GM18502 (cell line): ENCODE measurements around the gene OR5D16.
"Not testable (repeated sequence)": the region's sequence is repeated elsewhere in the genome, so short reads cannot be mapped to it uniquely, and the experiment has no call there.

ENCODE experiments used
- ATAC-seq: cut with Tn5 transposase; IDR thresholded peaks from one replicate; pipeline ENCODE4 v1.9.1; 2021; ENCODE audit warnings: mild to moderate bottlenecking; ENCODE audit not compliant: unreplicated experiment, poor library complexity

The OR5D16 gene

DNA sequence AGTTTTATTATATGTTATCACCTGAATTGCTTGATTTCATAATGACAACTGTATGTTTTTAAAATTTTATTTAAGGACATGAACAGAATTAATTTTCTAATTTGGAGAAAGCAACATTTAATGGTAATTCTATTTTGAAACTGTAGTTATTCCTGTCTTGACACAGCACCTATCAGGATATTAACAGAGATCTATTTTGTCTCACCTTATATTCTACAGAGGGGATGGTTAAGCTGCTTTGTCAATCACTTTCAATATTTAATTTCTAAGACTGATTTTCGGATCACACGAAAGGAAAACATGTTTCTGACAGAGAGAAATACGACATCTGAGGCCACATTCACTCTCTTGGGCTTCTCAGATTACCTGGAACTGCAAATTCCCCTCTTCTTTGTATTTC lies at the start of gene OR5D16:
Gene OR5D16, plus strand, starts transcription at position 301 of the 400 bp plus-strand sequence. Its CDS starts 0 bp downstream, at position 301.
- no peak for ATAC-seq

DNA sequence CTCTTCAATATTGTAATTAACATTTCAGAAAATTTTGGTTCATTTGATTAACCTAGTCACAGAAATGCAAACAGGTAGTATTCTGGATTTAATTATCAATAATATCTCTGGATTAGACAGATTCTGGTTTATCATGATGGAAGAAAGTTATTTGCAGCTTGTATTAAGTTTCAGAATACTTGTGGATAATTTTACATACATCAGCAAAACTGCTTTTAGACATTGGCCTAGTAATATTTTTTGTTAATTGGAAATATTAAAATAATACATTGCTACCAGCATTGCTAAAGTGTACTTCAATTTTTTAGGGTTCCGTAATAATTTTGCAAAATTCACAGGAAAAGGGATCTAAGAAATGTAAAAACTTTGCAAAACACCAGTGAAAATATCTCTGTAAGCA lies 46.9 kb upstream of the OR5D16 start:
- ATAC-seq = no peak

DNA sequence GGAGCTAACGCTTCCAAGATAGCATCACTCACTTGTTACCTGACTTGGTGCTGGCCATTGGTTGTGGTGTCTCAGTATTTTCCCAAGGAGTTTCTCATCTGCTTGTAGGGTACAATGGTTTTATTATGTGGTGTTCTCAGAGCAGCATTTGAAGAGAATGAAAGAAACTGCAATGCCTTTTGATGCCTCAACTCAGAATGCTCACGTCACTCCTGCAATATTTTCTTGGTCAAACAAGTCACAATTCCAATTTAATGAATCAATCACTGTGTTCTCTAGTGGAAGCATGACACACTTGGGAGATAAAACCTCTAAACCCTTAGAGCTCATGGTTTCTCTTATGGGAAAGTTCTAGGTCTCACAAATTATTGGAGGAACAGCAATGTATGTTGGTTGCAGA lies 45.2 kb upstream of the OR5D16 start:
- no peak for ATAC-seq

DNA sequence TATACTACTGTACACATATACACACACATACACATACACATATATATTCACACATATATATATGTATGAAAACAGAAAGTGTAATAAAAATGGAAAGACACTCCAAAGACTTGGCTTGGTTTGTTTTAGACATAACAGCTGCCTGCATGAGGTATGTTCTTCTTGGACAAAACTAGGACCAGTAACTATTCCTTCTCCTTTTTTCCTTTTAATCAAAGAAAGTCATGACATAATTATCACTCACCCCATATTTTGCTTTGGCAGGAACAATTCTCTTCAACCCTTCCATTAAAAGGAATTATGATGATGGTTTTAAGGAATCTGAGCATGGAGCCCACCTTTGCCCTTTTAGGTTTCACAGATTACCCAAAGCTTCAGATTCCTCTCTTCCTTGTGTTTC lies 43.3 kb upstream of the OR5D16 start, which contains the start of gene OR5D14:
Gene OR5D14, plus strand, starts transcription at position 301 of the 400 bp plus-strand sequence. Its CDS starts 0 bp downstream, at position 301.
- ATAC-seq = no peak

DNA sequence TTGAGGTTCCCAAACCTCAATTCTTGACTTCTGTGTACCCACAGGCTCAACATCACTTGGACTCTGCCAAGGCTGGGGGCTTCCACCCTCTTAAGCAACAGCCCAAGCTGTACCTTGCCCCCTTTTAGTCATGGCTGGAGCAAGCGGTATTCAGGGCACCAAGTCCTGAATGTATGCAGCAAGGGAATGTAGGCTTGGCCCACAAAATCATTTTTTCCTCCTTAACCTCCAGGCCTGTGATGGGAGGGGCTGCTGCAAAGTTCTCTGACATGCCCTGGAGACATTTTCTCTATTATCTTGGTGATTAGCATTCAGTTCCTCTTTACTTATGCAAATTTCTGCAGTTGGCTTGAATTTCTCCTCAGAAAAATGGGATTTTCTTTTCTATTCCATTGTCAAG lies 32.3 kb upstream of the OR5D16 start:
- no peak for ATAC-seq

DNA sequence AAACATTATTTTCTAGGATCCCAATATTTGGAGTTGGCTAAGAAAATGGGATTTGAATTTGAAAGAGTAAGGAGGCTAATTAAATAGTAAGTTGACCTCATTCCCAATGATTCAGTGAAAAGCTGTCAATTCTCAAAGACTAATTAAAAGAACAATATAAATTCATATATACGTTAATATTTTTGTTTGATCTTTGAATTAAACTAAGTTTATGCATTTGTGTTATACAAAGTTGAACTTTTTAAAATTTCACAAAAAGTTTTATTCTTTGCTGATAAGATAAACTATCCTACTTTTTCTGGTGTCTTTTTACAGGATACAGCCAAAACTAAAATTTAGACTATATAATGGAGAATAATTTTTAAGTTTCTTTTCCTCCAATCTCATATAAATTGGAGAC lies 27.5 kb upstream of the OR5D16 start, which contains the start of gene OR5L1:
Gene OR5L1, plus strand, starts transcription at position 301 of the 400 bp plus-strand sequence. CDS start 100 bp downstream, outside the sequence.
- ATAC-seq = no peak

DNA sequence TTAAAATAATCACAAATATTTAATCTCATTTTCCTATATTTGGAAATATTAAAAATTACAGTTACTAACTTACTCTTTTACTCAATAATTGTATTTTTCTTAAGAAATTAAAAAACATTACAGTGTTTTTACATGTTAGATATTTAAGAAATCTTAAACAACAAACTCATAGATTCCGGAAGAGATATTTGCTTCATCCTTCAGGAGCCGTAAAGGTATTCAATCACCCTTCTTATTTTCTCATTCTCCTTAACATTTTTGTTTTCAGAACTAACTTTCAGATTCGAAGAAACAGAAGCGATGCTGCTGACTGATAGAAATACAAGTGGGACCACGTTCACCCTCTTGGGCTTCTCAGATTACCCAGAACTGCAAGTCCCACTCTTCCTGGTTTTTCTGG lies 19.2 kb upstream of the OR5D16 start, which contains the start of gene OR5D18:
Gene OR5D18, plus strand, starts transcription at position 301 of the 400 bp plus-strand sequence. Its CDS starts 0 bp downstream, at position 301.
- ATAC-seq = no peak

DNA sequence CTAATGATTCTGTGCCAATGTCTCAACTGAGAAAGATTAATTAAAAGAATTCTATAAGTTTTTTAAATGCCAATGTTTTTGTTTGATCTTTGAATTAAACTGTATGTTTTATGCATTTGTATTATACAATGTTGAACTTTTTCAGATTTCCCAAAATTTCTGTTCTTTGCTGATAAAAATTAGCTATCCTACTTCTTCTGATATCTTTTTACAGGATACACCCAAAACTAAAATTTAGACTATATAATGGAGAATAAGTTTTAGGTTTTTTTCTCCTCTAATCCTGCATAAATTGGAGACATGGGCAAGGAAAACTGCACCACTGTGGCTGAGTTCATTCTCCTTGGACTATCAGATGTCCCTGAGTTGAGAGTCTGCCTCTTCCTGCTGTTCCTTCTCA lies 11.6 kb upstream of the OR5D16 start, which contains the start of gene OR5L2:
Gene OR5L2, plus strand, starts transcription at position 301 of the 400 bp plus-strand sequence. Its CDS starts 0 bp downstream, at position 301.
- no peak for ATAC-seq

DNA sequence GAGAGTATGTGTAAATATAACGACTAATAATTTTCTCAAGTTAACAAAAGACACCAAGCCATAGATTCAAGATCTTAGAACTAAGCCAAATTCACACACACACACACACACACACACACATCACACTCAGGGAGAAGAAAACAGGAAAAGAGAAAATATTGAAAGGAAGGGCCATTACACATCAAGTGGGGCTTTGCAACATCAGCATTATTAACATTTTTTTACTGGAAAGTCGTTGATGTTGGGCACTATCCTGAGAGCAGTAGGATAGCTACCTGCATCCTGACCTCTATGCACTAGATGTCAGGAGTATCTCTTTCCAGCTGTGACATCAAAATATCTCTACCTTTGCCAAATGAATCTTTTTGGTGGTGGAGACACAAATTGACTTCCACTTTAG lies 8.9 kb downstream of the OR5D16 start:
- no peak for ATAC-seq

DNA sequence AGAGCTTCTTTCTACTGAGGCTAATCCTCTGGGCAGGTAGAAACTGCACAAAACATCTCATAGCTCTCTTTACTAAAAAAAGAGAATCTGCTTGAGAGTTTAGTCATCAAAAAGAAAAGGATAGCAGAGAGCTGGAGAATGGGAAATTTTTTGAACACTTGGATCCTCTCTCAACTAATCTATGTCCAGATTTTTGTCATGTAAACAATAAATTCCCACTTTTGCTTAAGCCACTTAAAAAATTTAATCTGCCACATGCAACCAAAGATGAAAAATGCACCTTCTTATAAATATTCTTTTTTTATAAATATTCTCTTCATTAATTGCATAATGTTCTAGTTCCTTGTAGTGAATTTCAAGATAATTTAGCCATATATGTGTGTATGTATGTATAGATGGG lies 10.5 kb downstream of the OR5D16 start:
- no peak for ATAC-seq

DNA sequence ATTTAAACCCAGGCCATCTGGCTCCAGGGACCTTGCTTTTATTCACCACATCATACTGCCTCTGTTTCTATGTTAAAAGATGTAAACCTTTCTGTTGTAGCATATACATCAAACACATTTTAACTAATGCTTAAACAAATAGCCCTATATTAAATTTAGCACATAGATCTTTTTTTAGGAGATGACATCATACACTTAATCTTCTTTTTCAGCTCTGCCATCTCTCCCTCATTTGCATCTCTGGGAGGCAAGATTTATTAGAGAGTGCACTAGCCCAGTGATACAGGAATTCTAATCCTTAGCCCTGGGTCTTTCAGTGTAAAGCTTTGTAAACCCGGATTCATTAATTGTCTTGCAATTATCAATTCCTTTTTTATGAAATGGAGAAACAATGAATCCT lies 13.6 kb downstream of the OR5D16 start:
- no peak for ATAC-seq

DNA sequence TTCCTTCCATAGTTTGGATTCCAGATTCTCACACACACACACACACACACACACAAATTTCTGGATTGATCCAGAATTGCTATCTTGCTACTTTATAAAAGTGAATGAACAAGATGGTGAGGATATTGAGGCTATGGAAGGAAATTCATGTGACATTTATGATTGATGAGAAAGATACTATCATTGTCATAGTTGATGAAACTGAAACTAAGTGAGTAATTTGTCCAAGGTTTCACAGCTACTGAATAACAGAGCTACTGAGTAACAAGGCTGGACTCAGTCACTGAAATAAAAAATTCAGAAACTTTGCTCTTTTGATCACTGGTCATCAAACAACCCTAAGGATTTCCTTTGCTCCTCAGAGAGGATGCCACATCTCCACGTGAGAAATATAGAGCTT lies 16.2 kb downstream of the OR5D16 start:
- ATAC-seq = peak; percentile 65

DNA sequence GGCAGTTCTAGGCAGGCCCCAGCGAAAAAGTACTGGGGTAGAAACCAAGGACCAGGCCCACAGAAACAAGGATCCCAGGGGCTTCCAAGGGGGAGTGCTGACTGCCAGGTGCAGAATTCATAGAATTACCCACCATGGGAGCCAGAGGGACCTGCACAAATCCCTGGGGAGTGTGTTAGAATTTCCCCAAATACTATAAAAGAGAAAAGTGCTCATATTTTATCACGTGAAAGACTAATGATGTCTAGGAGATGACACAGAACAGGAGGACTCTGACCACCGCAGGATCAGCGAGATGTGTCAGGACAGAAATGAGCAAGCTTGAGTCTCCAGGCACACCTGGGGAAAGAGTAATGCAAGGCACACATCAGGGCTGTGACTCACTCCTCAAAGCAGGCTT lies 28.8 kb downstream of the OR5D16 start:
- ATAC-seq = not testable (repeated sequence)

DNA sequence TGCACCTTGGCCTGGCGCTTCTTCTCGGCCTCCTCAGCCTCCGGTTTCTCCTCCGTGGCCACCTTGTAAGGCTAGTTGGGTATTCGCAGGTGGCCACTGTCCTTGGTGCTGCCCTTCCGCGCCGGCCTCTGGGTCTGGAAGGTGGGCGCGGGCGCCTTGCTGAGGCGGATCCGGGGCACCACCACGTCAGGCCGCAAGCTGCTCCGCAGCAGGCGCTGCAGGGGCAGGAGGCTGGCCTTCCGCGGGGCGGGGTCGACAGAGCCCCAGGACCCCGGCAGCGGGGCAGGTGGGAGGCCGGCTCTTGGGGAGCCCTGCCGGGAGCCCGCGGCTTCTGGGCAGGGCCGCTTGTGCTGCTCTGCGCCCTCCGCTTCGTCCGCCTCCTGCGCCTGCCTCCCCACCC lies 34.2 kb downstream of the OR5D16 start:
- not testable (repeated sequence) for ATAC-seq

DNA sequence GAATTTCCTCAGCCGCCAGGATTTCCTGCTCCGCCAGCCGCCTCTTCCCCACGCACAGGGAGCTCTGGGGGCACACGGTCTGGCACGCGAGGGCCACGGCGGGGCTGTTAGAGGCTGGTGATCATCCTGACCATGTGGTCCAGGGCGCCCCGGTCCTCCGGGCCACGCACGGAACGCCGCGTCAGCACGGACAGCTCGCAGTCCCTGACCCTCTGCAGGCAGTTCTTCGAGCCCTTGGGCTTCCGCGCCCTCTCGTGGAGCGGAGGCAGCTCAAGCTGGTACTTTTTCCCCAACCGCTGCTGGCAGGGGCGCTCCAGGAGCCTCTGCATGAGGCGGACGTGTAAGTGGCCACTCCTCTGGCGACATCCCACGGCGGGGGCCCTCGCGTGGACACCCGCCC lies 34.6 kb downstream of the OR5D16 start:
- ATAC-seq = not testable (repeated sequence)

DNA sequence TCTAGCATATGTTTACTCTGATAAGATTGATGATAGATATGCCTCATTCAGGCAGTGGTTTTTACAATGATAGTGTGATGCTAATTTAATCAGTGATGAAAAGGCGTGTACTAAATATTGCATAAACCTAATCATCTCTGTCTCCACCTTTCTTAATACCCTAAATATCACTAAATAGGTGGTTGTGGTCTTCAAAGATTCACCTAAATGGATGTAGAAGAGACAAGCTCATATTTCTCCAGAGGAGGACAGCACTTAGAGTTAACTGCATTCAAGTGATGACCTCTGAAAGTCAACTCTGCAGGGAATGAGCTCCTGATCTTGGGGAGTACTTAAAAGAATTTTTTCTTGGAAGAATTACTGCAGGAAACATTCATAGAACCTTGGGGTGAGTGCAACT lies 44.4 kb downstream of the OR5D16 start, which contains the start of gene TRIM51:
Gene TRIM51, plus strand, starts transcription at position 301 of the 400 bp plus-strand sequence. CDS start 2,132 bp downstream, outside the sequence.
- ATAC-seq = not testable (repeated sequence)

DNA sequence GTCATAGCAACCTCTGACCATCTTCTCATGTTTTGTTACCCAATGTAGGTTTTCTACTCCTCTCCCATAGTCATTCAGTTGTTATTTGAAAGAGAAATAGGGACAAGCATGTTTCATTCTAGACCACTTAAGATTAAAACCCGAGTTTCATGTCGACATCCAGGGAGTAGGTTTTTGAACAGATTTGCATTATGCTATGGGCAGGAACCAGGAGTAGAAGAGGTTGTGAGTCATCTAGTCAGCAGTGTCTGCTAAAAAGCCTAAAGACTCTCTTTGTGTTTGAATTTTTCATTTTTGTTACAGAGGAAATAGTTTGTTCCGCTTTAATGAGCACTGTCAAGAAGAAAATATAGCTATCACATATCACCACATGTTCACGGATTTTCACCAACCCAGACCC lies 46.4 kb downstream of the OR5D16 start:
- ATAC-seq = not testable (repeated sequence)

DNA sequence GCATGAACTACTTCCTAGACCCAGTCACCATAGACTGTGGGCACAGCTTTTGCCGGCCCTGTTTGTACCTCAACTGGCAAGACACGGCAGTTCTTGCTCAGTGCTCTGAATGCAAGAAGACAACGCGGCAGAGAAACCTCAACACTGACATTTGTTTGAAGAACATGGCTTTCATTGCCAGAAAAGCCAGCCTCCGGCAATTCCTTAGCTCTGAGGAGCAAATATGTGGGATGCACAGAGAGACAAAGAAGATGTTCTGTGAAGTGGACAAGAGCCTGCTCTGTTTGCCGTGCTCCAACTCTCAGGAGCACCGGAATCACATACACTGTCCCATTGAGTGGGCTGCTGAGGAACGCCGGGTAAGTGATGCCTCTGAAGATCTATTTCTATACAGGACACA lies 46.9 kb downstream of the OR5D16 start:
- ATAC-seq = not testable (repeated sequence)
